Measurements from ENCODE around the gene SPEG.

SPEG gene

GRCh38 chr2:219532378-219532649 lies 97.7 kb downstream of the SPEG start:
- Histone ChIP-seq H3K4me1 (peaks cover 14% of the 10 kb centered on the region), H3K9me3 (no peaks in the 10 kb centered on the region), H3K4me3 (ENCODE audit: low read depth, low read length) (no peak overlapping the region), H3K36me3 (no peaks in the 10 kb centered on the region), H3K27me3 (no peaks in the 10 kb centered on the region)
- no peak for TF ChIP-seq CTCF (IDR thresholded peaks at IDR 0.05; ENCODE audit: low read depth, low read length)
- DNase-seq: no peak

- DNase-seq: no peak
- Histone ChIP-seq H3K27me3 (no peaks in the 10 kb centered on the region), H3K36me3 (peaks cover 3% of the 10 kb centered on the region; the same call in 1 of the 2 replicates), H3K4me1 (peaks cover 8% of the 10 kb centered on the region), H3K4me3 (ENCODE audit: low read depth, low read length) (no peak overlapping the region), H3K9me3 (no peaks in the 10 kb centered on the region)
- no peak for TF ChIP-seq CTCF (IDR thresholded peaks at IDR 0.05; ENCODE audit: low read depth, low read length)
These were observed 99.5 kb downstream of the SPEG start for GRCh38 chr2:219533930-219534661.

- no peaks in the 10 kb centered on the region; the same call in none of the 2 replicates for H3K4me1 ChIP-seq
- peaks cover 23% of the 10 kb centered on the region for H3K36me3 ChIP-seq
- DNase-seq: no peak
- TF ChIP-seq CTCF (IDR thresholded peaks at IDR 0.05; ENCODE audit: low read depth, low read length): no peak
- H3K9me3 ChIP-seq: no peaks in the 10 kb centered on the region
- H3K27me3 ChIP-seq: no peaks in the 10 kb centered on the region
- H3K4me3 ChIP-seq (ENCODE audit: low read depth, low read length): no peak overlapping the region
These were observed 101.8 kb downstream of the SPEG start for GRCh38 chr2:219536425-219536824.

- Histone ChIP-seq H3K4me3 (ENCODE audit: low read depth, low read length) (no peak overlapping the region), H3K36me3 (peaks cover 26% of the 10 kb centered on the region), H3K9me3 (no peaks in the 10 kb centered on the region), H3K27me3 (no peaks in the 10 kb centered on the region), H3K4me1 (no peaks in the 10 kb centered on the region; the same call in none of the 2 replicates)
- TF ChIP-seq CTCF (IDR thresholded peaks at IDR 0.05; ENCODE audit: low read depth, low read length): no peak
- no peak for DNase-seq
These were observed 102.3 kb downstream of the SPEG start for GRCh38 chr2:219536967-219537366.

- TF ChIP-seq CTCF (IDR thresholded peaks at IDR 0.05; ENCODE audit: low read depth, low read length): no peak
- H3K36me3 ChIP-seq: peaks cover 26% of the 10 kb centered on the region
- H3K9me3 ChIP-seq: no peaks in the 10 kb centered on the region
- DNase-seq: no peak
- H3K27me3 ChIP-seq: no peaks in the 10 kb centered on the region
- no peaks in the 10 kb centered on the region; the same call in none of the 2 replicates for H3K4me1 ChIP-seq
- no peak overlapping the region for H3K4me3 ChIP-seq (ENCODE audit: low read depth, low read length)
These were observed 103.2 kb downstream of the SPEG start for GRCh38 chr2:219537657-219538488.

- H3K4me3 ChIP-seq (ENCODE audit: low read depth, low read length): no peak overlapping the region
- TF ChIP-seq CTCF (IDR thresholded peaks at IDR 0.05; ENCODE audit: low read depth, low read length): no peak
- H3K27me3 ChIP-seq: no peaks in the 10 kb centered on the region
- no peaks in the 10 kb centered on the region for H3K9me3 ChIP-seq
- peaks cover 26% of the 10 kb centered on the region for H3K36me3 ChIP-seq
- no peaks in the 10 kb centered on the region; the same call in none of the 2 replicates for H3K4me1 ChIP-seq
- DNase-seq: no peak
These were observed 103.9 kb downstream of the SPEG start for GRCh38 chr2:219538504-219538951.

Measured in BE2C (cell line).